ENCODE data around the gene NPPB.

NPPB gene

DNA sequence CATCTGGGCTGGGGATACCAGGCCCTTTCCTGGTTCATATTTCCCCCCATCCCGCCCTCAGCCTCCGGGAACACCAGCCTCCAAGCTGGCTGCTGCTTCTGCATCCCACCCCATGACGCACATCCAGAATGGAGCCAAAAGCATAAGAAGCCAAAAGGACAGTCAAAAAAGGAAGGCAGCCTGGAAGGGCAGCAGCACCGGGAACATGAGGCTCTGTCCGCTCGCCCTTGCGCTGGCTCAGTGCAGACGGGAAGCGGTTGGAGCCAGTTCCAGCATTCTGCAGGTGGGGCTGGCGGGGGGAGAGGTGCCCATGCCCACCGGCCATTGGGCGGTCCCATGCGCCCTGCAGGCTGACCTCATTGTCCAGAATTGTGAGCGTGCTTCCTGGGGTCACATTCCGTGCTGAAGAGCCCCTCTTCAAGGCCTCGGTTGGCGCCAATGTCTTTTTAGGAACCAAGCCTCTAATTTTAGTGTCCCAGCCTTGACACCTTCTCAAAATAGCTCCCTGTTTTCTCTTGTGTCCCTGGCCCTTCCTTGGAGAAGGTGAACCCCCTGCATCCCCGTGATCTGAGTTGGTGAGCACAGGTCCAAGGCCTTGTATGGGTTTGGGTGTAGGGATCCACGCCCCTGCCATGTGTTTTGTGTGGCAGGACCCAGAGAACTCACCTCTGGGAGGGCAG is 28.4 kb upstream of the NPPB start:
- TF ChIP-seq ZBTB7A (IDR thresholded peaks at IDR 0.05; ENCODE audit: low read depth) (no peak), RAD21 (IDR thresholded peaks at IDR 0.05; ENCODE audit: low read depth) (no peak), TEAD4 (IDR thresholded peaks at IDR 0.05) (no peak), EP300 (IDR thresholded peaks at IDR 0.05; ENCODE audit: borderline replicate concordance) (no peak), CREB1 (IDR thresholded peaks at IDR 0.05; ENCODE audit: low read depth) (no peak), NFIC (IDR thresholded peaks at IDR 0.05) (no peak), FOXM1 (IDR thresholded peaks at IDR 0.05; ENCODE audit: borderline replicate concordance, low read depth) (no peak), TCF12 (IDR thresholded peaks at IDR 0.05; ENCODE audit: low read depth) (no peak), YY1 (IDR thresholded peaks at IDR 0.05; ENCODE audit: low read depth) (no peak), EGR1 (IDR thresholded peaks at IDR 0.05) (no peak), TAF1 (IDR thresholded peaks at IDR 0.05; ENCODE audit: low read depth) (no peak), CEBPB (IDR thresholded peaks at IDR 0.05) (no peak)
- TF ChIP-seq, protein P1, sequence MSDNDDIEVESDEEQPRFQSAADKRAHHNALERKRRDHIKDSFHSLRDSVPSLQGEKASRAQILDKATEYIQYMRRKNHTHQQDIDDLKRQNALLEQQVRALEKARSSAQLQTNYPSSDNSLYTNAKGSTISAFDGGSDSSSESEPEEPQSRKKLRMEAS (IDR thresholded peaks at IDR 0.05), result no peak
- TF ChIP-seq, protein P2, sequence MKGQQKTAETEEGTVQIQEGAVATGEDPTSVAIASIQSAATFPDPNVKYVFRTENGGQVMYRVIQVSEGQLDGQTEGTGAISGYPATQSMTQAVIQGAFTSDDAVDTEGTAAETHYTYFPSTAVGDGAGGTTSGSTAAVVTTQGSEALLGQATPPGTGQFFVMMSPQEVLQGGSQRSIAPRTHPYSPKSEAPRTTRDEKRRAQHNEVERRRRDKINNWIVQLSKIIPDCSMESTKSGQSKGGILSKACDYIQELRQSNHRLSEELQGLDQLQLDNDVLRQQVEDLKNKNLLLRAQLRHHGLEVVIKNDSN (IDR thresholded peaks at IDR 0.05), result no peak
- TF ChIP-seq, protein P3, sequence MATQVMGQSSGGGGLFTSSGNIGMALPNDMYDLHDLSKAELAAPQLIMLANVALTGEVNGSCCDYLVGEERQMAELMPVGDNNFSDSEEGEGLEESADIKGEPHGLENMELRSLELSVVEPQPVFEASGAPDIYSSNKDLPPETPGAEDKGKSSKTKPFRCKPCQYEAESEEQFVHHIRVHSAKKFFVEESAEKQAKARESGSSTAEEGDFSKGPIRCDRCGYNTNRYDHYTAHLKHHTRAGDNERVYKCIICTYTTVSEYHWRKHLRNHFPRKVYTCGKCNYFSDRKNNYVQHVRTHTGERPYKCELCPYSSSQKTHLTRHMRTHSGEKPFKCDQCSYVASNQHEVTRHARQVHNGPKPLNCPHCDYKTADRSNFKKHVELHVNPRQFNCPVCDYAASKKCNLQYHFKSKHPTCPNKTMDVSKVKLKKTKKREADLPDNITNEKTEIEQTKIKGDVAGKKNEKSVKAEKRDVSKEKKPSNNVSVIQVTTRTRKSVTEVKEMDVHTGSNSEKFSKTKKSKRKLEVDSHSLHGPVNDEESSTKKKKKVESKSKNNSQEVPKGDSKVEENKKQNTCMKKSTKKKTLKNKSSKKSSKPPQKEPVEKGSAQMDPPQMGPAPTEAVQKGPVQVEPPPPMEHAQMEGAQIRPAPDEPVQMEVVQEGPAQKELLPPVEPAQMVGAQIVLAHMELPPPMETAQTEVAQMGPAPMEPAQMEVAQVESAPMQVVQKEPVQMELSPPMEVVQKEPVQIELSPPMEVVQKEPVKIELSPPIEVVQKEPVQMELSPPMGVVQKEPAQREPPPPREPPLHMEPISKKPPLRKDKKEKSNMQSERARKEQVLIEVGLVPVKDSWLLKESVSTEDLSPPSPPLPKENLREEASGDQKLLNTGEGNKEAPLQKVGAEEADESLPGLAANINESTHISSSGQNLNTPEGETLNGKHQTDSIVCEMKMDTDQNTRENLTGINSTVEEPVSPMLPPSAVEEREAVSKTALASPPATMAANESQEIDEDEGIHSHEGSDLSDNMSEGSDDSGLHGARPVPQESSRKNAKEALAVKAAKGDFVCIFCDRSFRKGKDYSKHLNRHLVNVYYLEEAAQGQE (IDR thresholded peaks at IDR 0.05; ENCODE audit: low read depth), result no peak

DNA sequence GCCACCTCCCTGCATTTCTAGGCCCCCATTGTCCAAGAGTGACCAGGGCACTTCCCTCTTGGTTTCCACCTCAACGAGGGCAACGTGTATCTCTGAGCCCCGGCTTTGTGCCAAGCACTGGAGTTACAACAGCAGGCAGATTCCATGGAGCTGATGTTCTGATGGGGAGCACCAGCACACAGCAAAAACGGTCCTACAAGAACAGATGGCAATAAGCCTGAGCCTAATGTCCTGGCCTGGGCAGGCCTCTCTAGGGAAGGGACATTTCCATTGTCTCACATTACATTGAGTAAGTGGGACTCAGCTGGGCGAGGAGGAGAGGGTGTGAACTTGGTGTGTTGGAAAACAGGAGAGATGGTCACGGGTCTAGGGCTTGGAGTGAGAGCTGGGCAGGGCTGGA is 27.2 kb upstream of the NPPB start:
- TF ChIP-seq TCF12 (IDR thresholded peaks at IDR 0.05; ENCODE audit: low read depth), result no peak
- TF ChIP-seq TAF1 (IDR thresholded peaks at IDR 0.05; ENCODE audit: low read depth), result no peak
- no peak for TF ChIP-seq RAD21 (IDR thresholded peaks at IDR 0.05; ENCODE audit: low read depth)
- TF ChIP-seq, protein P1 (IDR thresholded peaks at IDR 0.05), result no peak
- TF ChIP-seq, protein P3 (IDR thresholded peaks at IDR 0.05; ENCODE audit: low read depth), result no peak
- no peak for TF ChIP-seq EGR1 (IDR thresholded peaks at IDR 0.05)
- TF ChIP-seq CEBPB (IDR thresholded peaks at IDR 0.05), result no peak
- TF ChIP-seq, protein P2 (IDR thresholded peaks at IDR 0.05), result no peak
- TF ChIP-seq EP300 (IDR thresholded peaks at IDR 0.05; ENCODE audit: borderline replicate concordance), result no peak
- no peak for TF ChIP-seq ZBTB7A (IDR thresholded peaks at IDR 0.05; ENCODE audit: low read depth)
- TF ChIP-seq YY1 (IDR thresholded peaks at IDR 0.05; ENCODE audit: low read depth), result no peak

DNA sequence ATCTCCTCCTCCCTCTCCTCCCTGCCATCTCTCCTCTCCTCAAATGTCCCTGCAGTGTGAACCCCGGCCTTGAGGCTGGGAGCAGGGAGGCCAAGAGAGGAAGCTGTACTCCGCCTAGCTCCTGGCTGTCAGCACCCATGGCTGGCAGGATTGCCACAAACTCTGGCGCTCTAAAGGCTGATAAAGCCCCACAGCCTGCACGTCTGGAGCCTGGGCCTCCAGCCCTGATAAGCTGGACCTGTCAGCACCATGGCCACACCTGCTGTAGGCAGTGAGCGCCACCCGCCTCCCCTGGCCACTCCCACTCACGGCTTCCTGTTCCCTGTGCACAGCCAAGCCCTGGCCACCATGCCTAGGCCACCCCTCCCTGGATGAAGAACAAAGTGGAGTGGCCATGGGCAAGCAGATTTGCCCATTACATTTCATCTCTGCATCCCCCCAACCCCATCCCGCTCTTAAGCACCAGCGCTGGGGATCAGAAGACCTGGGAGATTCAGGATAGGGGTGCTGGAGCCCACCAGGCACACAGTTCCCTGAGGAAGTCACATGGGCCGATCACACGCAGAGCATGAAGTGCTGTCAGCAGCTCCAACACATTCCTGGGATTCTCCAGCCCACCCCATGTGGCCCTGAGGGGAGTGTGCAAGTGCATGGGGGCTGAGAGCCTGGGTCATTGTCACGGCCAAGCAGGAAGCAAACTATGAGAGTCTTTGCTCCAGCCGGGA is 24.2 kb upstream of the NPPB start:
- TF ChIP-seq YY1 (IDR thresholded peaks at IDR 0.05; ENCODE audit: low read depth) (no peak), FOXM1 (IDR thresholded peaks at IDR 0.05; ENCODE audit: borderline replicate concordance, low read depth) (no peak), TEAD4 (IDR thresholded peaks at IDR 0.05) (no peak), EP300 (IDR thresholded peaks at IDR 0.05; ENCODE audit: borderline replicate concordance) (no peak)
- TF ChIP-seq, protein P2 (IDR thresholded peaks at IDR 0.05), result no peak

DNA sequence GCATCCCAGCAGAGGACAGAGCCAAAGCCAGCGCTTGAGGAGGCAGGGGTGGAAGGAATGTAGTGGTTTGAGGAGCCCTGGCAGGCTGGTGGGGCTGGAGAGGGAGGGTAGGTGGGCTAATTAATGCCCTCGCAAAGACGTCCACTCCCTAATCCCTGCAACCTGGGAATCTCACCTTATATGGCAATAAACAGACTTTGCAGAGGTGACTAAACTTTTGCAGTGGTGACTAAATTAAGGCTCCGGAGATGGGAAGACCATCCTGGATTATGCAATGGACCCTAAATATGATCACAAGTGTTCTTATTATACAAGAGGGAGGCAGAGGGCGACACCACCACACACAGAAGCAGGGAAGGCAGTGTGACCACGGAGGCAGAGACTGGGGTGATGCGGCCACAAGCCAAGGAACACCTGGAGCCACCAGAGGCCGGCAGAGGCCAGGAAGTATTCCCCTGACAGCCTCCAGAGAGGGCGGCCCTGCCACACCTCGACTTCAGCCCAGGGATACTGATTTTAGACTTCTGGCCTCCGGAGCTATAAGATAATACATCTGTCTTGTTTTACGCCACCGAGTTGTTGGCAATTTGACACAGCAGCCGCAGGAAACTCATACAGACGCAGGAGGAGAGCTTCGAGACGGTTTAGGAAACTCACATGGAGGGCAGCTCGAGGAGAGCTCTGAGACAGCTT is 23.1 kb upstream of the NPPB start:
- TF ChIP-seq, protein P3 (IDR thresholded peaks at IDR 0.05; ENCODE audit: low read depth), result no peak
- TF ChIP-seq, protein P2 (IDR thresholded peaks at IDR 0.05), result no peak
- TF ChIP-seq YY1 (IDR thresholded peaks at IDR 0.05; ENCODE audit: low read depth) (no peak), EP300 (IDR thresholded peaks at IDR 0.05; ENCODE audit: borderline replicate concordance) (no peak)
